ENCODE data around the gene VAMP7. TPM values are rescaled to one million over a fixed set of nuclear protein-coding genes. Genes with fewer than 3 reads are reported as not detected.

Gene VAMP7
- polyA plus RNA-seq, 1 experiment: 28.1 TPM

- CTCF ChIA-PET: no interaction called here
- H3K36me3 ChIP-seq (ENCODE audit: control insufficient read depth, insufficient read depth, low read length): no peaks in the 10 kb centered on the region
- H3K4me3 ChIP-seq (ENCODE audit: low read depth, low read length): no peak overlapping the region
- H3K27me3 ChIP-seq (ENCODE audit: control insufficient read depth, insufficient read depth, low read length): peaks cover 2% of the 10 kb centered on the region; the same call in 1 of the 2 replicates
- no peak for DNase-seq (ENCODE audit: low read depth)
- POLR2A ChIA-PET: no interaction called here
- TF ChIP-seq, protein P1, sequence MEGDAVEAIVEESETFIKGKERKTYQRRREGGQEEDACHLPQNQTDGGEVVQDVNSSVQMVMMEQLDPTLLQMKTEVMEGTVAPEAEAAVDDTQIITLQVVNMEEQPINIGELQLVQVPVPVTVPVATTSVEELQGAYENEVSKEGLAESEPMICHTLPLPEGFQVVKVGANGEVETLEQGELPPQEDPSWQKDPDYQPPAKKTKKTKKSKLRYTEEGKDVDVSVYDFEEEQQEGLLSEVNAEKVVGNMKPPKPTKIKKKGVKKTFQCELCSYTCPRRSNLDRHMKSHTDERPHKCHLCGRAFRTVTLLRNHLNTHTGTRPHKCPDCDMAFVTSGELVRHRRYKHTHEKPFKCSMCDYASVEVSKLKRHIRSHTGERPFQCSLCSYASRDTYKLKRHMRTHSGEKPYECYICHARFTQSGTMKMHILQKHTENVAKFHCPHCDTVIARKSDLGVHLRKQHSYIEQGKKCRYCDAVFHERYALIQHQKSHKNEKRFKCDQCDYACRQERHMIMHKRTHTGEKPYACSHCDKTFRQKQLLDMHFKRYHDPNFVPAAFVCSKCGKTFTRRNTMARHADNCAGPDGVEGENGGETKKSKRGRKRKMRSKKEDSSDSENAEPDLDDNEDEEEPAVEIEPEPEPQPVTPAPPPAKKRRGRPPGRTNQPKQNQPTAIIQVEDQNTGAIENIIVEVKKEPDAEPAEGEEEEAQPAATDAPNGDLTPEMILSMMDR (IDR thresholded peaks at IDR 0.05; ENCODE audit: insufficient read depth, low read depth, low read length): no peak
Observed at GRCh38 chrX:155876704-155877103, 4.4 kb upstream of the VAMP7 start.

GRCh38 chrX:155877288-155877687, 3.9 kb upstream of the VAMP7 start:
- ChIA-PET POLR2A (no interaction called here), CTCF (no interaction called here)
- no peaks in the 10 kb centered on the region for H3K36me3 ChIP-seq (ENCODE audit: control insufficient read depth, insufficient read depth, low read length)

GRCh38 chrX:155880586-155881157, 473 bp upstream of the VAMP7 start:
- CTCF ChIA-PET: no interaction called here
- DNase-seq (ENCODE audit: low read depth): no peak
- Histone ChIP-seq H3K4me3 (ENCODE audit: low read depth, low read length) (peak overlapping the region; percentile 61), H3K36me3 (ENCODE audit: control insufficient read depth, insufficient read depth, low read length) (no peaks in the 10 kb centered on the region), H3K27me3 (ENCODE audit: control insufficient read depth, insufficient read depth, low read length) (no peaks in the 10 kb centered on the region)
- TF ChIP-seq, protein P1 (IDR thresholded peaks at IDR 0.05; ENCODE audit: insufficient read depth, low read depth, low read length): no peak
- POLR2A ChIA-PET: no interaction called here

More at GRCh38 chrX:155877288-155877687, 3.9 kb upstream of the VAMP7 start:
- no peak overlapping the region for H3K4me3 ChIP-seq (ENCODE audit: low read depth, low read length)
- TF ChIP-seq, protein P1 (IDR thresholded peaks at IDR 0.05; ENCODE audit: insufficient read depth, low read depth, low read length): no peak
- peaks cover 2% of the 10 kb centered on the region; the same call in 1 of the 2 replicates for H3K27me3 ChIP-seq (ENCODE audit: control insufficient read depth, insufficient read depth, low read length)
- DNase-seq (ENCODE audit: low read depth): no peak

- CTCF ChIA-PET: no interaction called here
- POLR2A ChIA-PET: no interaction called here
- H3K36me3 ChIP-seq (ENCODE audit: control insufficient read depth, insufficient read depth, low read length): no peaks in the 10 kb centered on the region
- H3K4me3 ChIP-seq (ENCODE audit: low read depth, low read length): no peak overlapping the region
- no peak for DNase-seq (ENCODE audit: low read depth)
- TF ChIP-seq, protein P1 (IDR thresholded peaks at IDR 0.05; ENCODE audit: insufficient read depth, low read depth, low read length): no peak
- no peaks in the 10 kb centered on the region for H3K27me3 ChIP-seq (ENCODE audit: control insufficient read depth, insufficient read depth, low read length)
Observed at GRCh38 chrX:155886409-155886808, 5.3 kb downstream of the VAMP7 start.

DNA sequence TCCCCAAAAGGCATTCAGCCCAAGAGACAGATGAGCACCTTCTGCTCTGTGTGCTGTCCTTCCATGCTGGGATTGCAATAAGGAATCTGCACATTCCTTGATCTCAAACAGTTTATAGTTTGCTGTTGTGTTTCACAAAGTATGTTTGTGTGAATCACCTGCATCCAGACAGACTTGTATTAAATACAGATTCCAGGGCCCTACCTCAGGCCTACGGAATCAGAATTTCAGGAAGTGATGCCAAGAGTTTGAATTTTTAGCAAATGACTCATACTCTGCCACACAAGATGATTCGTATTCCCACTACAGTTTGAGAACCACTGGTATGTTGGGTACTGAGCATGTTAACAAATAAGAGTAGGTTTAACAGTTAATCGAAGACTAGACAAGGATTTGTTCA, 7.0 kb downstream of the VAMP7 start:
- Histone ChIP-seq H3K27me3 (ENCODE audit: control insufficient read depth, insufficient read depth, low read length) (no peaks in the 10 kb centered on the region), H3K4me3 (ENCODE audit: low read depth, low read length) (no peak overlapping the region), H3K36me3 (ENCODE audit: control insufficient read depth, insufficient read depth, low read length) (no peaks in the 10 kb centered on the region)
- TF ChIP-seq, protein P1 (IDR thresholded peaks at IDR 0.05; ENCODE audit: insufficient read depth, low read depth, low read length): no peak
- ChIA-PET POLR2A (no interaction called here), CTCF (no interaction called here)
- peak; percentile 29 for DNase-seq (ENCODE audit: low read depth)

Data from BJ (cell line).